Ramos (cell line): ENCODE data around the gene ATP6V0A1.
"Not testable (repeated sequence)": the region's sequence is repeated elsewhere in the genome, so short reads cannot be mapped to it uniquely, and the experiment has no call there.

Experiments
- in situ Hi-C: fragments of 300-500 bp; cut with MboI; formaldehyde crosslinking; loops from one replicate; pipeline ENCODE4 v1.14.3; 2022; ENCODE audit warnings: low sequenced_read_pairs; ENCODE audit not compliant: unreplicated experiment

The ATP6V0A1 gene

DNA sequence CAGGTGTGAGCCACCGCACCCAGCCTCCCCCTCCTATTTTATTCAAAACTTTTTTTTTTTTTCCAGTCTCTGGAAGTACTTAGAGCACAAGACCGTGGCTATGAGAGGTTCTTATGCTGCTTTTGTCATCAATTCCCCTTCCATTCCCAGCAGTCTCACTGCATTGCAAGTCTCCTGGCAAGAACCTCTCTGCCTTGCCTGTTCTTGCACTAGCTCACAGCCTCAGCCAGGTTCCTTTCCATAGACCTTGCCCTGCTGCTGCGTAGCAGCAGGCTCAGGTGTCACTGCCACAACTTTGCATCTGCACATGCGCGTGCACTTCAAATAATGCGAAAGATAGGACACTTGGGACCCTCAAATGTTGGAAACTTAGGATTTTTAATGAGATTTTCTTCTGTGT lies 15.6 kb downstream of the ATP6V0A1 start:
- in situ Hi-C loops = no loop called here

DNA sequence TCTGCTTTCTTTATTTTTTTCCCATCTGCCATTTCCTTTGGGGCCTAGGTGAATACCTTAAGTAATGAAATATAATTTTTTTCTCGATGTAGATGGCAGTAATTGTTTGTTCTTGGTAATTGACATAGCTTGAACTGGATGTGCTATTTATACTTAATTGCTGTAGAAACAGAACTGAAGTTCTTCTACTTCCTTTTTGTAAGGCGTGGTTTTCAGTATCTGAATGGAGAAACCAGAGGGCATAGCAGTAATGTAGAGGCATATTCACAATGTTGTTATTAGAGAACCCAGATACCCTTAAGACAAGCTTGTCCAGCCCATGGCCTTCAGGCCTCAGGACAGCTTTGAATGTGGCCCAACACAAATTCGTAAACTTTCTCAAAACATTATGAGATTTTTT lies 16.4 kb downstream of the ATP6V0A1 start:
- in situ Hi-C loops = no loop called here

DNA sequence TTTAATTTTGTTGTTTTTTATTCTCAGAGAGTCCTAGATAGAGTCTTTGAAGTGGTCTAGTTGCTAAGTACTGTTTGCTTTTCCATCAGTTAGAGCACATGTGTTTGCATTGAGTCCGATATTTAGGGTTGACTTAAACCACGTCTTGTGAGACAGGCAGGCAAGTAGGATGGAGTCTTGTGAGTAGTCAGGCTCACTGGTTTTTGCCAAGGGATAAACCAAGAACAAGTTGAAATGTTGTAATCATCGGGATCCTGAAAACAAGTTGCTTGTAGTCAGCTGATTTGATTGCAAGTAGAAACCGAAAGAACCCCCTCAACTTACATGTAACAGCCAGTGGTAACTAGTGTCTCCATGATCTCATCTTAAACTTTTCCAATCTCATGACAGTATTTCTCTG lies 17.2 kb downstream of the ATP6V0A1 start:
- in situ Hi-C loops = no loop called here

DNA sequence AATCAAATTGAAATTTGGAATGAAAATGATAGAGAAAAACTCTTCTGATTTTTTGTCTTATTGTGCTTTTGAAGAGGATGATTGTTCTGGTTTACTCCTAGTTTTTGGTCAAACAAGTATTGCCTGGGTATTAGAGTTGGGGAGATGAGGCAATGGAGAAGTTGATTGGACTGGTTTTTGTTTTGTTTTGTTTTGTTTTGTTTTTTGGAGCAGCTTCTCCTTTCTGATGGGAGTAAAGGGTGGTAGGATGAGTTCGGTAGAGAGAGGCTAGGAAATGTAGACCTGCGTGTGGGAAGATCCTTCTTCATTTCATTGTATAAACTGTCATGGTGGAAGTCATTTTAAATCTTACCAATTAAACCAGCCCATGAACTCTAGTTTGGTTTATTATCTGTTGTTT lies 17.7 kb downstream of the ATP6V0A1 start:
- in situ Hi-C loops = no loop called here

DNA sequence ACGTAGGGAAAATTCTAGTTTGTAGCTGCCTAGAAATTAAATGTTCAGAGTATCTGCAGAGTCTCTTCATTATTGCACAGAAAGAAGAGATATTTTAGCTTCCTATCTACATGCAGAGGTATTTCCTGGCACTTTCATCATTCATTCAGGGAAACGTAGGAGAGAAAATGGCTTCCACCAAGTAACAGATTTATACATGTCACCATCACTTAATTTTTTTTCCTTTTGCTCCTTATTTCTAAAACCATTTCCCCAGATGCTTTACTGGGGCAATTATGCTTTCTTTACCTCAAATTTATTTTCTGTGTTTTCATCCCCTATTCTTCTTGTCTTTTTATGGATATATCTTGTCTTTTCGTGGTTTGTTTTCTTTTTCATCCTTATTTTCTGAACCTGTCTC lies 18.5 kb downstream of the ATP6V0A1 start:
- in situ Hi-C loops = no loop called here

DNA sequence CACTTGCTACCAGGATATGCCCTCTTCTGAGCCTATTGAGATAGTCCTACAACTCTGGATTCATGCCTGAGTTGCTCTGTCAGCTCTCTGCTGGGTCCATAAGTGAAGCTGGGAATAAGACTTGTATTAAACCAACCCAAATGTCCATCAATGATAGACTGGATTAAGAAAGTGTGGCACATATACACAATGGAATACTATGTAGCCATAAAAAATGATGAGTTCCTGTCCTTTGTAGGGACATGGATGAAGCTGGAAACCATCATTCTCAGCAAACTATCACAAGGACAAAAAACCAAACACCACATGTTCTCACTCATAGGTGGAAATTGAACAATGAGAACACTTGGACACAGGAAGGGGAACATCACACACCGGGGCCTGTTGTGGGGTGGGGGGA lies 19.1 kb downstream of the ATP6V0A1 start:
- in situ Hi-C loops = not testable (repeated sequence)

DNA sequence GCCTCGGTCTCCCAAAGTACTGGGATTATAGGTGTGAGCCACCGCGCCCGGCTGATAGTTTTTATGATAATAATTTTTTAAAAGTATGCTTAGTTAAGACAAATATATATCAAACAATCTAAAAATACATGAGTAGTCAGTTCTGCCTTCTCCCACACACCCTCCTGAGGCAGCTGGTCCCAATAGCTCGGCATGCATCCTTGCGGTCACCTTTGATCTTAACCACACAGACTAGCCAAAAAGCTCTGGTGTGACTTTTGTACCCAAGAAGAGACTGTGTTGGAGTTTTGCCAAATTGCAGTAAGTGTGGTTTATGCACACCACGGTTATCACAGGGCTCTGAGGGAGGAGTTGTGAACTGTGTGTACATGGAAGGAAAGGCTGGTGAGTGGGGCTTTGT lies 25.6 kb downstream of the ATP6V0A1 start:
- in situ Hi-C loops = no loop called here

DNA sequence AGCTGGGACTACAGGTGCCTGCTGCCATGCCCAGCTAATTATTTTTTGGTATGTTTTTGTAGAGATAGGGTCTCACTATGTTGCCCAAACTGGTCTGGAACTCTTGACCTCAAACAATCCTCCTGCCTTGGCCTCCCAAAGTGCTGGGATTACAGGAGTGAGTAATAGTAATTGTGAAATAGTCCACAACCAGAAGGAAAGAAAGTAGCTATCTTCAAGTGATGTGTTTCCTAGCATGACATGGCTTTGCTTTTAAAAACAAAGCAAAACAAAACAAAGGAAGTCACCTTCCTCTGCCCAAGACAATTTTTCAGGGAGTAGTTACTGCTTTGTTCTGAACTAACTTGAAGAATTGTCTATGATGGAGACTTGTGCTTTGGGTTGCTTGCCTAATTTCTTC lies 27.0 kb downstream of the ATP6V0A1 start:
- in situ Hi-C loops = no loop called here

DNA sequence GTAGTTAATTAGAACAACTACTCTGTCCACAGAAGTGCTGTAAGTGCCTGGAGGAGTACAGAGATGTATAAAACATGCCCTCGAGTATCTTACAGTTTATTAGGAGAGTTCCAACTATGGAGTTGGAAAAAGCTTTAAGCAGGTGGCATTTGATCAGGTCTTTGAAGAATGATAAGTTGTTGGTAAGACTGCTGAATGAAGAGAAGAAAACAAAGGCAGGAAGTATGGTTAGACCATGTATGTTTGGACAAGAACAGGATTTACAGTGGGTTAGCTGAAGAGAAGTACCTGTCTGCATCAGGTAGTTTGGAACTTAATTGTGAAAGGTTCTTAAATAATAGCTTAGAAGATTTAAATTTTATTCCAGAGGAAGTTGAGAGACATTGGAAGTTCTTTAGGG lies 29.4 kb downstream of the ATP6V0A1 start:
- in situ Hi-C loops = no loop called here

DNA sequence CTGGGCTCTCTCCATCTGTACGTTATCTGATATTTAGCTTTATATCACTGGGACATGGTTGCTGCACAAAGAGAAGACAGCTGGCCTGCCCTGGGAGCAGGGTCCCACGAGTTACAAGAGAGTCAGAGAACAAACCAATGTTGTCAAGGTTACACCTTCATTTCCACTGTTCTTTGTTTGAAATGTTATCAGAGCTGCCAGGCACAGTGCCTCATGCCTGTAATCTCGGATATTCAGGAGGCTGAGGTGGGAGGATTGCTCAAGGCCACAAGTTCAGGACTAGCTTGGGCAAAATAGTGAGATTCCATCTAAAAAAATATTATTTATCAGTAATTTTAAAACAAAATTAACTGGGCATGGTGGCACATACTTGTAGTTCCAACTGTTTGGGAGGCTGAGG lies 34.6 kb downstream of the ATP6V0A1 start:
- in situ Hi-C loops = no loop called here

DNA sequence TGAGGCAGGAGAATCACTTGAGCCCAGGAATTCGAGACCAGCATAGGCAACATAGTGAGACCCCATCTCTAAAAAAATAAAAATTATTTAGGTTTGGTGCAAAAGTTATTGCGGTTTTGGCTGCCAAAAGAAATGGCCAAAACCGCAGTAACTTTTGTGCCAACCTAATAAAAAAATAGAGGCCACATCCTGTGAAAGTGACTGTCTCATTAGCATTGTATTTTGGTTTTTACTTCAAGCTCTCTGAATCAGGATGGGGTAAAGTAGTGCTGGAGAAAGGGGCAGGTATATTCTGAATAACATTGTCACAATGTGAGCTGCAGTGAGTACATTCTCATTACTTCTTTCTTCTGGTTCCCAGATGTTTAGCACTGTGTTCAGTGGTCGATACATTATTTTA lies 36.0 kb downstream of the ATP6V0A1 start:
- in situ Hi-C loops = no loop called here

DNA sequence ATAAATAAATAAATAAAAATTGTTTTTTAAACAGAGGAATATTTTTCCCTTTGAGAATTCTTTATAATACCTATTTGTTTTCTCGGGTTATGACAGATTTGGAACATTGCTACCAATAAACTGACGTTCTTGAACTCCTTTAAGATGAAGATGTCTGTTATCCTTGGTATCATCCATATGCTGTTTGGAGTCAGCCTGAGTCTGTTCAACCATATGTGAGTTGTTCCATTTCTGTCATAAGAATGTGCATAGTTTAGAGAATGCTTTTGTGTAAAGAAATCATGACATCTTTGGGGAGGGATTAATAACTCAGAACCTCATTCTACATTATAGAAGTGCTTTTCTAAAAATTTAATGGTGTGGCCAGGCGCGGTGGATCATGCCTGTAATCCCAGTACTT lies 40.1 kb downstream of the ATP6V0A1 start:
- in situ Hi-C loops = no loop called here

DNA sequence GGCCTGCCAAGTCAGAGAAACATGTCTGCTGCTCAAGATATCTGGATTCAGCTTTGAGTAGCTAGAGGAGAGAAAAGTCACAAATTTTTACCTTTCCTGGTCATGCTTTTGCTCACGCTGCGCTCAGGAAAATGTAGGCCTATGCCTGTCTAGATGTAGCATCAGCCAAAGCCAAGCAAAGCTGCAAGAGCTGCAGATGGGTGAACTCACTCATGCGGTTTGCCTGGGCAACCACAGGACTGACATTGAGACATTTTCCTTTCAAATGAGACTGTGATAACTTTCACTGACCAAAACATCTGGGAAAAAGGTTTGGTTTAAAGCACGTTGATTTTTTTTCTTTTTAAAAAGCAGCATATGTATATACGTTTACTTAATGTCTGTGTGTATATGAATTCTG lies 43.4 kb downstream of the ATP6V0A1 start:
- in situ Hi-C loops = no loop called here

DNA sequence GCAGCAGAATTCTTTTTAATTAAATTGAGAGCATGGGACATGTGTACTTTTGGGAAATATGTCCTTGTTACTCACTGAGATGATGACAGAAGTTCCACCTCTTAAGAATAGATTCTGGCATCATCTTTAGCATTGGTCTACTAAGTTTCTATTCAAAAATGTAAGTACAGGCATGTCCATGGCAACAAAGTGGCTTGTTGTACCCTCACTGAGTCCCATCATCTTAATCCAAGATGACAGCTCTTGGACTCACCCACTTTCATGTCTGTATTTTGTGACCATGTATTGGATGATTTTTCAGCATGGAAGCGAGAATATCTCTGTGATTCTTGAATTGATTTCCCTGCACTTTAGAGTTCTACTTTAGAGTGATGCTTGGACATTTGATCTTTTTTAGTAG lies 44.2 kb downstream of the ATP6V0A1 start:
- in situ Hi-C loops = no loop called here

DNA sequence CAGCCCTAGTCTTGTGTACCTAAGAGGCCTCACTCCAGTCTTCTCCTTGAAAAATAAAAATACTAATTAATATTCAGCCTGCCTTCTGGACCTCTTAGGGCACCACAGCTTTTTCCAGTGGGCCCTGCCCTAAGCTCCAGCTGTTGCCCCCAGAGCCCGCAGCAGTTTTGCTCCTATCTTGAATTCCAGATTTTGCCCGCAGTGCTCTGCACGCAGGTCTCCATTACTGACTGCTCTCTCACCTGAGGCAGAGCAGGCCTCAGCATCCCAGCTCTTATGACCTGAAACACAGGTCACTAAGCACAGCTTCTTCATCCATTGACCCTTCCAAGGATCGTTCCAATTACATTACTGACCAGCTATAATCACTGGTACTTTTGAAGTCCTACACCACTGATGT lies 49.0 kb downstream of the ATP6V0A1 start:
- in situ Hi-C loops = no loop called here

DNA sequence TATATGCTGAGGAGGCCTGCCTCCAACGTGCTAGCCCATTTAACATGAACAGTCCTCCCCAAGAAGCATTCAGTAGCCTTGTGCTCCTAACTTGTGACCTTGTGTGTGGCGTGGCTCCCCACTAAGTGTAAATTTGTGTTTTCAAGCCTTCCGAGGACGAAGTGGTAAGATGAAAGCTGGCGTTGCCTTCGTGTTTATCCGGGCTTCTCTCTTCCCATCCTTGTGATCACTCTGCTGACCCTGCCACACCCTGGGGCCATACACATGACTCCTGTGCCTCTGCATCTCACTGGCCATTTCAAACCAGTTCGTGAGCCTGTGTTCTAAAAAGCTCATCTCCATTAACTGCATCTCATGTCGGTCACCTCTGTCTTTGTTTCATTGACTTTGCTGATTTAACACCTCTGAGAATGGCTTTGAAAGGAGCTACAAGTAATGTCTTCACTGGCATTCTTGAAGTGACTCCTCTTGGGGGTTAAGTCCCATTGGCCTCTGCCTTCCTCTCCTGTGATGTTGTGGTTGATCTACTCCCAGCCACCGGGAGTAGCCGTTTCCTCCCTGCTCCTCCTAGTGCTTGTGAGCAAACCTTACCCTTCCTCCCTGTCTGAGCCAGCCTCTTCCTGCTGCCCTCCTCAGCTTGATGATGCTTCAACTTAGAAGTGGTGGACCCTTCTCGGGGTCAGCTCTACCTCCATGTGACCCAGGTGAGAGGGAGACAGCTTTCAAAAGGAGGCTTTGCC lies 49.9 kb downstream of the ATP6V0A1 start:
- in situ Hi-C loops = no loop called here

DNA sequence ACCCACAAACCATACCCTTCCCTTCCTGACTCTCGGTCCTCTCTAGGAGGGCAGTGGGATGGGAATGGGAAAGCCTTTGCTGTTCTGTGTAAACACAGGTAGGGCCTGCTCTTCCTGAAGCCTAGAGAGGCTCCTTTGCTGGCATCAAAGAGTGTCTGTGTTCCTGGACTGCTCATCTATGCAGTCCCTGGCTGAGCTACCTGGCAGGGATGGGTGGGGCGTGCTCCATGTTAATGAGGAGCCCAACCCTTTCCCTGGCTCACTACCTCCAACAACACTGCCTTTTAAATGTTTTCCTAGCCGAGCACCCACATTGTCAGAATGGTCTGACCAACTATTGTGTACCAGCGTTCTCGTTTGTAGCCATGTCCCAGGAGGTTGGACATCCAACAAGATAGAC lies 50.7 kb downstream of the ATP6V0A1 start:
- in situ Hi-C loops = no loop called here

DNA sequence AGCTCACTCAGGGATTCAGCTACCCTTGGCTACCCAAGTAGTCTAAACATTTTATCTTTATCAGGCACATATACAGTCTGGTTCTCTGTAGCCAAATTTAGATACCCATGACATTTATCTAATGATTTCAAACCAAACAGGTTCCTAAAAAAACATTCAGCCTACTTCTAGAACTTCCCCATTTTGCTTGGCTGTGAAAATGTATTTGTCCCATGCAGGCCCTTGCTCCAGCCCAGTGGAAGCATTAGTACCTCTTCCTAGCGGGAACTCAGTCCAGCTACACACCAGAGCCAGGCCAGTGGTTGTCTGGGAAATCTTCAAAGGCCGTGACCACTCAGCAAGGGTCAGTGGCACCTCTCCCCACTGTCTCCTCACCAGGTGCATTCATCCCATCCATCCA lies 51.2 kb downstream of the ATP6V0A1 start:
- in situ Hi-C loops = no loop called here

DNA sequence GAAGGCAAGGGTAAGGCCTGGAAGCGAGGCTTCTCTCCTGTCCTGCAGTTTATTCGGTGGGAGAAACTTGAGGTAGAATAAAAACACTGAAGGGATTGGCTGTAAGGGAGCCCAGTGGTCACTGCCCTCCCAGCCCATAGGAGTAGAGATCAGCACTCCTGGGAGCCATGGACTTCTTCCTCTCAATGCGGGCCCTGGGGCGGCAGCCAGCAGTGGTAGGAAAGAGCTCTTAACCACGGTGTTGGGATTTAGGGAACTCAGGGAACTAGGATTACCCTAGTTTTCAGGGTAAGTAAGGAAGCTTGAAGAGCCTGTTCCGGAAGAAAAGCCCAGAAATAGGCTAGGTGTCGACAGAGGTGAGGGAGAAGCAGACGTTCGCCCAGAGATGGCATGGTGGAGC lies 53.6 kb downstream of the ATP6V0A1 start:
- in situ Hi-C loops = no loop called here

DNA sequence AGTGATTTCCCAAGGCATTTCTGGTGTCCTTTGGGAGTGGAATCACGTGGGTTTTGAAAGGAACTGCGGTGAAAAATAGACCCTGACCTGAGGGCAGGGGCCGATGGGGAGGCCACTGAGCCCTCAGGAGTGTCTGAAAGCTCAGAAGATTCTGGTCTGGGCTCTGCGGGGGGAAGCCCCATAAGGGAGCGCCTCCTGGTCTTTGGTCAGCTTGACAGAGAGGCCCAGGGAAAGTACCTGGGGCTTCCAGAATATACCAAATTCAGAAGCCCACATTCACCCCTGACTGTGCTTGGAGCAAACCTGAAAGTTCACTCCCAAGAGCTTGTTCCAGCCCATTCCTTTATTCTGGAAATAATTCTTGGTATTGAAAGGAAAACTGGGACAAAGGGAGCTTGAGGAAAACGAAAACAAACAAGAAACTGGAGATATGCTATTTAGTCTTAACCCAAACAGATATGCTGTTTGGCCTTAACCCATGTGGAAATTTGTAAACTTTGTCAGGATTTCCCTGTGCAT lies 54.1 kb downstream of the ATP6V0A1 start:
- in situ Hi-C loops = no loop called here

DNA sequence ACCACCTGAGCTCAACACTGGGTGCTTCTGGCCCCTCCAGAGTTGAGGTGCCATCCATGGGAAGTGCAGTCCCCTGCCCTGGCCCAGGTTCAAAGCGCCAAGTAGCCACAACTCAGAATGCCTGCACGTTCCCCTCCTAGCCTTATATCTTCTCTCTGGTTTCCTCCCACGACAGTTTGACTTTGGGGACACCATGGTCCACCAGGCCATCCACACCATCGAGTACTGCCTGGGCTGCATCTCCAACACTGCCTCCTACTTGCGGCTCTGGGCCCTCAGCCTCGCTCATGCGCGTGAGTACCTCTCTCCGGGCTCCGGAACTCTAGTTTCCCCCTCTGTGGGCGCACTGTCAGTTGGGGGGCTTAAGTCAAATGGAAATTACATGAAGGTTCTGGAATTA lies 55.0 kb downstream of the ATP6V0A1 start:
- in situ Hi-C loops = no loop called here

DNA sequence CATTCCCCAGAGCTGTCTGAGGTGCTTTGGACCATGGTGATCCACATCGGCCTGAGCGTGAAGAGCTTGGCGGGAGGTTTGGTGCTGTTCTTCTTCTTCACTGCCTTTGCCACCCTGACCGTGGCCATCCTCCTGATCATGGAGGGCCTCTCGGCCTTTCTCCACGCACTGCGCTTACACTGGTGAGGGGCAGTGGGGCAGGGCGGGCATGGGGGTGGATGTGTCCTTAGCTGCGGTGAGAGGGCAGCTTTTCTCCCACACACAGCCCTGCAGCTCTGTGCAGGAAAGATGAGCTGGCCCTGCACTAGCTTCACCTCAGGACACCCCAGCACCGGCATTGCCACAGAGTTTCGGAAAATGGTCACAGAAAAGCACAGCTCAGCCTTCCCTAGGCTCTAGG lies 55.6 kb downstream of the ATP6V0A1 start:
- in situ Hi-C loops = no loop called here
